Adrenal gland (tissue), 5 donors: ENCODE data around the gene RAC3.

Experiments
- CTCF ChIP-seq, 6 experiments: fragments of 450-650 bp in 4 of 6; fragments of 200-600 bp in 2 of 6; sonication (generic) in 1 of 6; IDR thresholded peaks; 1 replicate in 5 of 6; 2 replicates in 1 of 6; pipeline versions ENCODE4 v1.5.1 to v1.8.0; 2016 to 2021; ENCODE audit warnings: antibody characterized with exemption in 6 of 6, mild to moderate bottlenecking in 2 of 6, moderate library complexity in 1 of 6
- POLR2A ChIP-seq, 2 donors: fragments of 450-650 bp; IDR thresholded peaks; one replicate each; pipeline ENCODE4 v1.6.1; 2017; ENCODE audit warnings: antibody characterized with exemption in 2 of 2, mild to moderate bottlenecking in 2 of 2, moderate library complexity in 1 of 2
- donor health status: DM: no; HTN: no; CAD: no.

DNA sequence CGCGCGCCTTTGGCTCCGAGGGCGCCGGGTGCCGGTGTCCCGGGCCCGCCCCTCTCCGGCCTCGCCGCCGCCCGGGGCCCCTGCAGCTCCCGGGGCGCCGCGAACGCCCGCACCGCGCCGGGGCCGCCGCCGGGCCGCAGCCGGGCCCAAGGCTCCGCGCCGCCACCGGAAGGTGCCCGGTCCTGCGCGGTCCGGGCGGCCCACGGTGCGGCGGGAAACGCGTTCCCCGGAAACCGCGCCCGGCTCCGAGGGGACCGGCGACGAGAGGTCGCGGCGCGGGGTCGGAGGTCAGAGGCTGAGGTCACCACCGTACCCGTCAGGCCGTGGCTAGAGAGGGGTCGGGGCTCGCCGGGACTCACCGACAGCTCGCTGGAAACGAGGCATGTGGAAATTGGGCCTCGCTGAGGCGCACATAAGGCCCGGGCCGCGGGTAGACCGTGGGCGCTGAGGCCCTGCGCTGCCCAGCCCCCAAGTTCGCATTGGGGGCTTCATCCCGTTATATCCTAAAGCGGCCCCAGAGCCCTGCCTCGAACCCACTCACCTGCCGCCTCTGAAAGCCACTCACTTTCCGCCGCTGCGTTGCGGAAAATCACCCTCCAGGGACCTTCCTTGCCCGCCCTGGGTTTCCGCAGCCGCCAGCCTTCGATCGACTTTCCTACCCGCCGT, 34.3 kb downstream of the RAC3 start, which contains the start of gene DUS1L:
- TF ChIP-seq CTCF (IDR thresholded peaks at IDR 0.05) (peak in 1 of 6 experiments; percentile 21), POLR2A (IDR thresholded peaks at IDR 0.05) (peak; percentile 28 to 84)
